Measurements from ENCODE around the gene ZNF227. TPM values are rescaled to one million over a fixed set of nuclear protein-coding genes. Genes with fewer than 3 reads are reported as not detected.
A peak's percentile ranks its signal among the peaks of the same experiment; 100 is the strongest.

The ZNF227 gene
- total RNA-seq (ENCODE audit: low replicate concordance) = 37.3 and 45.0 TPM in 2 replicates

- peaks cover 8% of the 10 kb centered on the region for H3K4me1 ChIP-seq
- Mint-ChIP-seq H3K4me1 (peaks cover 11% of the 10 kb centered on the region), H3K36me3 (peaks cover 23% of the 10 kb centered on the region), H3K9me3 (peaks cover 14% of the 10 kb centered on the region), H3K27ac (peak within 1 kb of the TSS; percentile 91), H3K27me3 (ENCODE audit: insufficient read depth, low read depth) (peaks cover 2% of the 10 kb centered on the region), H3K4me3 (peak within 1 kb of the TSS; percentile 96)
- peak; percentile 93 for DNase-seq (ENCODE audit: low spot score)
- H3K9ac ChIP-seq = peak within 1 kb of the TSS; percentile 61
- peak within 1 kb of the TSS; percentile 89 for H2AFZ ChIP-seq (replicated peaks)
- H3K4me3 ChIP-seq = peak within 1 kb of the TSS; percentile 89
- peak within 1 kb of the TSS; percentile 43 for H3K27ac ChIP-seq
- peaks cover 47% of the 10 kb centered on the region for H3K79me2 ChIP-seq (ENCODE audit: low read depth)
- TF ChIP-seq EZH2phosphoT487 (IDR thresholded peaks at IDR 0.05) (no peak), CTCF (IDR thresholded peaks at IDR 0.05) (no peak), EZH2 (IDR thresholded peaks at IDR 0.05) (peak; percentile 12)
- no peaks in the 10 kb centered on the region for H4K20me1 ChIP-seq (ENCODE audit: low read depth)
- H3K9me3 ChIP-seq (ENCODE audit: low read depth) = no peaks in the 10 kb centered on the region
- H3K4me2 ChIP-seq = peak within 1 kb of the TSS; percentile 87
- no peaks in the 10 kb centered on the region for H3K27me3 ChIP-seq
- no peaks in the 10 kb centered on the region for H3K36me3 ChIP-seq
- peaks cover 12% of the 10 kb centered on the region for H3F3A ChIP-seq (ENCODE audit: low read depth)
Observed at GRCh38 chr19:44212250-44212865, at the start of gene ZNF227. ZNF227 (plus strand) TSS chr19:44212532; CDS start chr19:44217793, 5,261 bp downstream.

GRCh38 chr19:44163789-44164188, 48.5 kb upstream of the ZNF227 start:
- H3K79me2 ChIP-seq (ENCODE audit: low read depth) = peaks cover 36% of the 10 kb centered on the region
- Mint-ChIP-seq H3K9me3 (peaks cover 21% of the 10 kb centered on the region), H3K4me3 (no peak overlapping the region), H3K36me3 (peaks cover 25% of the 10 kb centered on the region), H3K4me1 (peaks cover 24% of the 10 kb centered on the region), H3K27ac (no peak overlapping the region), H3K27me3 (ENCODE audit: insufficient read depth, low read depth) (no peaks in the 10 kb centered on the region)
- DNase-seq (ENCODE audit: low spot score) = no peak
- no peak overlapping the region for H3K4me2 ChIP-seq
- no peaks in the 10 kb centered on the region for H3K27me3 ChIP-seq
- peaks cover 11% of the 10 kb centered on the region for H3K36me3 ChIP-seq
- peaks cover 9% of the 10 kb centered on the region for H3K4me1 ChIP-seq
- H3F3A ChIP-seq (ENCODE audit: low read depth) = no peaks in the 10 kb centered on the region
- H2AFZ ChIP-seq (replicated peaks) = no peak overlapping the region
- no peak for TF ChIP-seq EZH2 (IDR thresholded peaks at IDR 0.05)
- no peak for TF ChIP-seq EZH2phosphoT487 (IDR thresholded peaks at IDR 0.05)
- TF ChIP-seq CTCF (IDR thresholded peaks at IDR 0.05) = no peak
- H3K9ac ChIP-seq = no peak overlapping the region
- no peak overlapping the region for H3K27ac ChIP-seq
- H4K20me1 ChIP-seq (ENCODE audit: low read depth) = no peaks in the 10 kb centered on the region
- H3K9me3 ChIP-seq (ENCODE audit: low read depth) = no peaks in the 10 kb centered on the region
- H3K4me3 ChIP-seq = no peak overlapping the region

- Histone ChIP-seq H3K9me3 (ENCODE audit: low read depth) (no peaks in the 10 kb centered on the region), H3K4me1 (peaks cover 9% of the 10 kb centered on the region), H3K27me3 (no peaks in the 10 kb centered on the region), H3K79me2 (ENCODE audit: low read depth) (peaks cover 41% of the 10 kb centered on the region), H3K9ac (no peak overlapping the region), H4K20me1 (ENCODE audit: low read depth) (no peaks in the 10 kb centered on the region), H3K4me3 (peak overlapping the region; percentile 80), H3K4me2 (peak overlapping the region; percentile 71), H3K27ac (no peak overlapping the region), H3F3A (ENCODE audit: low read depth) (no peaks in the 10 kb centered on the region), H2AFZ (replicated peaks) (peak overlapping the region; percentile 91), H3K36me3 (peaks cover 11% of the 10 kb centered on the region)
- Mint-ChIP-seq H3K27ac (peak overlapping the region; percentile 98), H3K4me1 (peaks cover 24% of the 10 kb centered on the region), H3K36me3 (peaks cover 27% of the 10 kb centered on the region), H3K4me3 (peak overlapping the region; percentile 99), H3K27me3 (ENCODE audit: insufficient read depth, low read depth) (no peaks in the 10 kb centered on the region), H3K9me3 (peaks cover 21% of the 10 kb centered on the region)
- DNase-seq (ENCODE audit: low spot score) = peak; percentile 2
- no peak for TF ChIP-seq EZH2phosphoT487 (IDR thresholded peaks at IDR 0.05)
Observed at GRCh38 chr19:44164327-44164672, 48.0 kb upstream of the ZNF227 start.

Data from neural progenitor cell (in vitro differentiated cells).